Cerebellar nuclear complex (tissue), 1 donor: ENCODE data around the gene KAZN.

Experiments
- DNase-seq, 2 experiments: peaks; one replicate each; lab custom pipeline; 2025; lab: John Stamatoyannopoulos, UW

The KAZN gene

DNA sequence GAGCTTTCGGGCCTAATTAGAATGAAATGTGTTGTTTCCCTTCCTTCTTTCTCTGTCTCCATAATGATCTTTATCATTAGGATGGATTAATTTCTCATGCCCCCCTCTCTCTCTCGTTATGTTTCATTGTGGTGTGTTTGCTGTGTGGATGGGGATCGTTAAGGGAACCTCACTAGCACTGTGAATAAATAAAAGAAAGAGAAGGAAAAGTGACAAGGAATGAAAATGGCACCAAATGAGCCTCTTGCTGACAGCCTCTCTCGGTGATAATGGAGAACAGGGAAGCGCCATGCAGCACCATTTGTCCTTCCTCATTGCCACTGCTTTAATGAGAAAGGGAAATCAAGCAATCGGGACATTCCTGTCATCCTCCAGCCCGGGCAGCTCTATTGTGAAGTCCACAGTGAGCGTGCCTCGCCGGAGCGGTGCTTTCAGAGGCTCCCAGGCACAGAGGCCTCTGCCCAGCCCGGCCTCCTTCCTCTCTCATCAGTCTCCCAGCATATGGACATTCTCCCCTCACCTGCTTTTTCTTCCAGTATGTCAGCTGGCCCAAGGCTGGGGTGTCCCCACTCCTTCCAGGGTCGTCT is 289.4 kb downstream of the KAZN start:
- DNase-seq = no peak

DNA sequence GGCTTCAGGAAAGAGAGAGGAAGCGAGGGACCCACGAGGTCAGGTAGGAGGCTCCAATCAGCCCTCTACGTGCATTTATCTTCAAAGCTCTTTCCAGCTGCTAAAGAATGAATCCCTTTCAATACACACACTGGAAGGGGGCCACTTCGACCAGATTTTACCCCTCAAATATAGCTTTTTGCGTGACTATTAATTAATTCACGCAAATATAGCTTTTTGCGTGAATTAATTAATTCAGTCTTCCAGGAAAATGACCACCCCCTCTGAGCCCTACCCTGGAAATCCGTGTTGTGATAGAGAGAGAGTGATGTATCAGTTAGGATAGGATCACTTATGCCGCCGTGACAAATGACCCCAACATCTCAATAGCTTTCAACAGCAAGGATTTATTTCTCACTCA is 289.9 kb downstream of the KAZN start:
- no peak for DNase-seq

- DNase-seq = no peak
Measured at GRCh38 chr1:14889825-14890440, 291.4 kb downstream of the KAZN start.

GRCh38 chr1:14891991-14892390 is 293.5 kb downstream of the KAZN start:
- no peak for DNase-seq

DNA sequence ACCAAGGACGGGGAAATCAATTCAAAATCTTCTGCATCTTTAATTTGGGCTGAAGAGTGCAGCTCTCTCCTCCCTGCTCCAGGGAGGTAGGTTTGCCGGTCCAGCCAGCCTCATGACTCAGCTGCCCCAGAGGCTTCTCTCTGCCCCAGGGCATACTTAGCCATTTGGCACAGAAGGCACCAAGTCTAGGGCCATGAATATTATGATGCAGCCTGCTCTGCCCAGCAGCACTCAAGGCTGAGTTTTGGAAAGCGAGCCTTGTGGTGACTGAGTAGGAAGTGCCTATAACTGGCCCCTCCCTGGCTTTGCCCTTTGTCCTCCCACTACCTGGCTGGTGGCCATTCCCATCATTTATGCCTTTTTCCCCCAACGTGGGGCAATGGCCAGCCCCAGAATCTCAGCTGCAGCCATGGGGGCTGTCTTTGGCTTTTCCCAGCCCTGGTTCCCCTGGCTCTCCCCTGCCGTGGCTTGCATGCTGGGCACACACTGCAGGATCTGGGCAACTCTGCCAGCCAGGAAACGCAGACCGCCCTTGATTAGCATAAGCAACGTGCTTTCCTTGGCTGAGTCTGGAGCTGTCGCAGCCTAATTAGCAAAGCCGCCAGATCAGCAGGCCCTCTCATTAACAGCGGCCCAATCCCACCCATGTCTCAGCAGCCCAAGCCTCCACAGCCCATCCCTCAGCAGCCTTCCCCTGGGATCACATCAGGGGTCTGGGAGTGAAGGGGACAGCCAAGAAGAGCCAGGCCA is 296.5 kb downstream of the KAZN start:
- DNase-seq = no peak

GRCh38 chr1:14895727-14896126 is 297.2 kb downstream of the KAZN start:
- DNase-seq = no peak

GRCh38 chr1:14896381-14897079 is 298.0 kb downstream of the KAZN start:
- DNase-seq = no peak

- no peak for DNase-seq
Measured at GRCh38 chr1:14897080-14897449, 298.6 kb downstream of the KAZN start.

DNA sequence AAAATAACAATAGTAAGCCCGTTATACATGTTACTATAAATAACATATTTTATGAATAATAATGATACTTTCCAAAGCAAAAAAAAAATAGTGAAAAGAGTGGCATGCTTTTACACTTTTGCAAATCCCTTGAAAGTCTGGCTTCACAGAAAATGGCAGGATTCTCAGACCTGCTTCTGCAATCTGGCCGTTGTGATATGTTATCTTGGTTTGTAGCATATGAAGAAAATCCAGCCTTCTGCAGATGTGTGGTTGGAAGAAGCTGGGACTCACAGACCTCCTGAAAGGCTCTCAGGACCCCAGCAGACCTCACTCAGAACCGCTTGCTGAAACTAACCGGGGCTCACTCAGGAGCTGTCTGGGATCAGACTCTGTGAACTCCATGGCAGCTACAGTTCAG is 299.1 kb downstream of the KAZN start:
- no peak for DNase-seq

GRCh38 chr1:14897997-14898645 is 299.6 kb downstream of the KAZN start:
- DNase-seq = no peak

- DNase-seq = no peak
Measured at GRCh38 chr1:14899686-14900085, 301.2 kb downstream of the KAZN start.

GRCh38 chr1:14901371-14901954 is 303.0 kb downstream of the KAZN start:
- DNase-seq = no peak

GRCh38 chr1:14903922-14904321 is 305.4 kb downstream of the KAZN start:
- DNase-seq = no peak

GRCh38 chr1:14906665-14907064 is 308.2 kb downstream of the KAZN start:
- no peak for DNase-seq

- no peak for DNase-seq
Measured at GRCh38 chr1:14907416-14907815, 308.9 kb downstream of the KAZN start.

GRCh38 chr1:14909273-14909672 is 310.8 kb downstream of the KAZN start:
- DNase-seq = no peak

DNA sequence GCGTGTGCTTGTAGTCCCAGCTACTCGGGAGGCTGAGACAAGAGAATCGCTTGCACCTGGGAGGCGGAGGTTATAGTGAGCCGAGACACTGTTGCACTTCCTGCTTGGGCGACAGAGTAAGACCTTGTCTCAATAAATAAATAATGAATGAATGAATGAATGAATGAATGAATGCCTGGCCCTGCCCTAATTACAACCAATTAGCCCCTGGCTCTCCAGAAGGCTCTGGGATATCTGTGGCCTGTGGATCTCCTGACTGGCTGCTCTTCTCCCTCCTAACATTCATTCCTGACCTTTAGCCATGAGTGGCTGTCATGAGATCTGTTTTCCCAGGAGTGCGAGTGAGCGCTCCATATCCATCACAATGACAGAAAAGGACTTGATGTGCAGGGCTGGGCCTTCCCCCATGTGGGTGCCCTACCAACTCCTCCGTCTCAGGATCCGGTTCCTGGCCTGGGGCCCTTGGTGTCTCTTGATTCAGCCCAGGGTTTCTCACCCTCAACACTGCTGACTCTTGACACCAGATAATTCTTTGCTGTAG is 311.5 kb downstream of the KAZN start:
- DNase-seq = no peak

DNA sequence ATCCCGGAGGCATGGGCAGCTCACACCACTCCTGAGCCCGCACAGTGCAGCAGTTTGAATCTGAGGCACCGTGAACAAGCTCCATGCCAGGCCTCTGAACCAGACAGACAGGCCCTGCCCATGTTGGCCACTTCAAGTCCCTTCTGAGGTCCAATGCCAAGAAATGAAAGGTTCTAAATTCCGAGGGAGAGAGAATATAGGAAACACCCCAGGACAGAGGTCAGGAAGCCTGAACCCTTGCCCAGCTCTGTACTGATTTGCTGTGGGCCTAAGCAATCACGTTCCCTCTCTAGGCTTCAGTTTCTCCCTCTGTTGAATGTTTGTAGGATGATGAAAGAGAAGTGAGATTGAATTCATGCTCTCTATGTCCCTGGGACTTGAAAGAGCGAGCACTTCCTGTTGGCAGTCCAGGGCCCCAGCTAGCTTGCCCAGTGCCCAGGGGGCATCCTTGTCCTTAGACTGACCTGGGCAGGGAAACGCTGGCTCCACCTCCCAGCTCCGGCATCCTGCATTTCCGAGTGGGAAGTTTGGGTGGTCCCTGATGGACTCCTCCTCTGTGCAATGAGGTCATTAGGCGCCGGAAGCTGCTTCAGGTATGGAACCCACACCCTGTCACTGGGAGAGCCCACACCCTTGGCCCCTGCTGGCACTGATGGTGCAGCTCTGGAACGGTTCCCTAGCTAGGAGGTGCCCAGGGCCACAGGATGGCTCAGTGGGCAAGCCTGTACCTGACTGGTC is 312.7 kb downstream of the KAZN start:
- no peak for DNase-seq

DNA sequence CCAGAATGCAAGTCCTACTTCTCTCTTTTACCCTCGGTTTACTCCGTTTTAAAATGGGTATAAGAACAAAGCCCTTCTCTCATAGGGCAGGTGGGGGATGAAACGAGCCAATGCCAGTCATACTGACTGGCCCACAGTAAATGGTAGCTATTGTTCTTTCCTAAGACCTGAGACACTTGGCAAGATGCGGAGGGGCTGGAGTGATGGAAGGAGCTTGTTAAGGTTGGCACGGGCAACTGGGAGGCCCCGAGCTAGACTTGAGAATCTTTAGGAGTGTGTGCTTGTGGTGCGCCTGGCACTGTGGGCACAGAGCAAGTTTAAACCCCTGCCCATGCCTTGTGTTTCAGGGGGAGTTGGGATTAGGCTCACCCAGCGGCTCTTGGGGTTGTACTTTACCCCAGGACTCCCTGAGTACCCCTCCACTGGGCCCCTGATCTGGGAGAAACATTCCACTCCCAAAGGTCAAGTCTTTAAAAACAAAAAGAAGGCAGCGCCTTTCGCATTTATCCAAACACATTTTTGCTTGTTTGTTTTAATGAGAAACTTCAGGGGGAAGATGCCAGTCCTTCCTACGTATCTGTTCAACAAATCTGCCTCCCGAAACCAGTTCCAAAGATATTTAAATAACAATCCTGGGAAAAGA is 314.5 kb downstream of the KAZN start:
- no peak for DNase-seq

DNA sequence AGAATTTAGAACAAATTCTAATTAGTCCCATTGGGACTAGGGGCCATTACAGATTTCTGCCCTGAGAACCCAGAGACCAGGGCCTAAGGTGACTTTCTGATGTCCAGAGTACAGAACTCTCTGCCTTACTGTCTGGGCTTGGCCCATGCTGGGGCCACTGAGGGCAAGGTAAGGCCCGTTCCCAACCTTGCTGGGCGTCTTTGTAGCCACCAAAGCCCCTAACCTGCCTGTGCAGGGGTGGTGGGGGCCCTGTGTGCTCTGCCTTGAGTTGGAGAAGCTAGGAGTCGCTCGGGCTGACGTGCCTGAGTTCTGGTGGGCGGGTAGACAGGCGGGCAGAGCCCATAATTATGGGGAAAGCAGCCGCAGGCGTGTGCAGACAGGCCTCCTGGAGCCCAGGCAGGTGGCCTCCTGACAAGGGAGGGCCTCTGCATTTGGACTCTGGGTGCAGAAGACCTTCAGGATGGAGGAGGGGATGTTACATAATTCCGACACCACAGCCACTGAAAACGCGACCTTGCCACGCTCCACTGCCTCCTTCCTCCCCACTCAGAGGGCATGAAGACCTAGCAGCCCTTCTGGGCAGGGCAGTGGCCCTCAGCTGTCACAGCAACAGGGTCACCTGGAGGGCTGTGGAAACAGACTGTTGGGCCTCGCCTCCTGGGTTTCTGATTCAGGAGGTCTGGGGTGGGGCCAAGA is 315.1 kb downstream of the KAZN start:
- no peak for DNase-seq
